PFSK-1 (cell line): ENCODE measurements around the gene IL20RB.

Experiments
- FOXP2 ChIP-seq: optimal IDR thresholded peaks from 2 replicates; pipeline ENCODE3; 2011; ENCODE audit warnings: borderline replicate concordance, control low read depth, inconsistent platforms; ENCODE audit not compliant: insufficient read depth; ENCODE audit errors: extremely low read length, extremely low read depth
- POLR2AphosphoS5 ChIP-seq: IDR thresholded peaks from 2 replicates; pipeline ENCODE4 v1.6.1; 2012; ENCODE audit warnings: low read depth, mild to moderate bottlenecking, control low read depth, low read length, moderate library complexity
- REST ChIP-seq, 2 experiments: IDR thresholded peaks; 2 replicates each; pipeline versions ENCODE4 v1.6.1 to v1.8.0; 2011 to 2012; ENCODE audit warnings: low read depth in 2 of 2, low read length in 2 of 2, control low read depth in 1 of 2, inconsistent platforms in 1 of 2, mild to moderate bottlenecking in 1 of 2, moderate library complexity in 1 of 2; ENCODE audit not compliant: insufficient read depth in 1 of 2
- SIN3A ChIP-seq: IDR thresholded peaks from 2 replicates; pipeline ENCODE4 v1.6.1; 2012; ENCODE audit warnings: mild to moderate bottlenecking, low read length, moderate library complexity, borderline replicate concordance; ENCODE audit not compliant: insufficient read depth
- TAF1 ChIP-seq: IDR thresholded peaks from 2 replicates; pipeline ENCODE4 v1.6.1; 2012; ENCODE audit warnings: low read length, control low read depth, borderline replicate concordance; ENCODE audit not compliant: insufficient read depth

- no peak for TF ChIP-seq SIN3A
- no peak for TF ChIP-seq POLR2AphosphoS5
- TF ChIP-seq REST (IDR thresholded peaks at IDR 0.05; ENCODE audit: insufficient read depth in 1 of 2, low read depth in 2 of 2, low read length in 2 of 2), result no peak
- TF ChIP-seq TAF1, result no peak
- no peak for TF ChIP-seq FOXP2
Observed at GRCh38 chr3:136959599-136959998, 1.8 kb downstream of the IL20RB start.
